HepG2 (cell line): ENCODE results near the gene MLXIPL. TPM values are rescaled to one million over a fixed set of nuclear protein-coding genes. Genes with fewer than 3 reads are reported as not detected.

Experiments
- CBX2 ChIP-seq, 2 experiments: fragments of 200-600 bp in 1 of 2; sonication (generic); formaldehyde crosslinking in 1 of 2; IDR thresholded peaks; 2 replicates each; pipeline versions ENCODE4 v1.7.0 to v1.8.1; 2018 to 2022; ENCODE audit warnings: low read depth in 2 of 2, low read length in 1 of 2, mild to moderate bottlenecking in 1 of 2, missing genetic modification reagents in 1 of 2
- CEBPZ ChIP-seq: IDR thresholded peaks from 2 replicates; pipeline ENCODE4 v1.6.1; 2012; ENCODE audit warnings: low read length, improper control_type of control experiment
- LCORL ChIP-seq, 2 experiments: fragments of 450-650 bp in 1 of 2; sonication (generic) in 1 of 2; formaldehyde crosslinking in 1 of 2; IDR thresholded peaks; 2 replicates each; pipeline versions ENCODE4 v1.5.0 to v1.6.1; 2017 to 2020; ENCODE audit warnings: antibody characterized with exemption in 1 of 2, missing genetic modification reagents in 1 of 2
- NR2F6 ChIP-seq, 2 experiments: IDR thresholded peaks; 2 replicates each; pipeline ENCODE4 v1.6.1; 2016; ENCODE audit warnings: antibody characterized with exemption in 1 of 2, mild to moderate bottlenecking in 1 of 2
- RFX1 ChIP-seq: fragments of 450-650 bp; IDR thresholded peaks from 2 replicates; pipeline ENCODE4 v1.6.1; 2017
- TCF7 ChIP-seq: sonication (generic); IDR thresholded peaks from 2 replicates; pipeline ENCODE4 v1.6.1; 2016; ENCODE audit warnings: antibody characterized with exemption, low read depth
- ZBTB39 ChIP-seq: sonication (generic); formaldehyde crosslinking; IDR thresholded peaks from 2 replicates; pipeline ENCODE4 v1.5.0; 2020; ENCODE audit warnings: missing genetic modification reagents
- ZFP36L1 ChIP-seq: sonication (generic); formaldehyde crosslinking; IDR thresholded peaks from 2 replicates; pipeline ENCODE4 v1.8.0; 2022; ENCODE audit warnings: mild to moderate bottlenecking, missing genetic modification reagents, moderate library complexity
- ZNF230 ChIP-seq: sonication (generic); formaldehyde crosslinking; IDR thresholded peaks from 2 replicates; pipeline ENCODE4 v1.4.0; 2020; ENCODE audit warnings: mild to moderate bottlenecking, missing genetic modification reagents
- ZNF589 ChIP-seq: sonication (generic); formaldehyde crosslinking; conservative IDR thresholded peaks from 2 replicates; pipeline ENCODE4 v1.8.0; 2022; ENCODE audit warnings: mild to moderate bottlenecking, moderate library complexity, missing genetic modification reagents
- ZNF772 ChIP-seq: sonication (generic); formaldehyde crosslinking; IDR thresholded peaks from 2 replicates; pipeline ENCODE4 v1.5.0; 2020; ENCODE audit warnings: mild to moderate bottlenecking, missing genetic modification reagents
- polyA plus RNA-seq, 8 experiments: library from polyadenylated mRNA; depleted of rRNA in 3 of 8; stranded (reverse) in 7 of 8; unstranded in 1 of 8; fragments of >200 nt; fragmentation: Illumina TruSeq in 4 of 8; extraction: Trizol in 4 of 8; gene quantifications; 2 replicates each; pipeline versions ENCODE4 v1.2.1 to v1.2.3, GENCODE V29; 2011 to 2016; ENCODE audit warnings: low read depth in 4 of 8, missing spikeins in 1 of 8, mixed read lengths in 1 of 8; ENCODE audit not compliant: insufficient read depth in 1 of 8
- total RNA-seq, 5 experiments: library from RNA; depleted of rRNA; stranded (reverse); fragments of >200 nt; fragmentation: Illumina TruSeq; extraction: Trizol; gene quantifications; 2 replicates each; pipeline ENCODE4 v1.2.3, GENCODE V29; 2016; ENCODE audit warnings: low read depth in 1 of 5
- TF ChIP-seq, protein P1 (sequence below): sonication (generic); formaldehyde crosslinking; IDR thresholded peaks from 2 replicates; pipeline ENCODE4 v1.5.0; 2020; ENCODE audit warnings: mild to moderate bottlenecking, missing genetic modification reagents
- TF ChIP-seq, protein P2 (sequence below): sonication (generic); formaldehyde crosslinking; conservative IDR thresholded peaks from 2 replicates; pipeline ENCODE4 v1.4.0; 2020; ENCODE audit warnings: missing genetic modification reagents
- TF ChIP-seq, protein P3 (sequence below): sonication (generic); formaldehyde crosslinking; IDR thresholded peaks from 2 replicates; pipeline ENCODE4 v1.9.0; 2021; ENCODE audit warnings: missing genetic modification reagents, mild to moderate bottlenecking, borderline replicate concordance

The MLXIPL gene
- total and polyA plus RNA-seq, 2 of the 13 experiments (the other 11 are each of a cell fraction or from before 2014, with no cell fraction given): 51.6 to 60.1 TPM

GRCh38 chr7:73557397-73558257 is 66.7 kb downstream of the MLXIPL start, which contains the start of gene BCL7B (continued):
- no peak for TF ChIP-seq CBX2 (IDR thresholded peaks at IDR 0.05; ENCODE audit: low read depth, low read length)
- TF ChIP-seq CBX2 (CRISPR knock-in tag; IDR thresholded peaks at IDR 0.05; ENCODE audit: low read depth): no peak
- TF ChIP-seq RFX1: no peak
- TF ChIP-seq ZNF589 (CRISPR knock-in tag): no peak; the same call in 1 of the 2 replicates
- peak; percentile 99 for TF ChIP-seq ZNF772 (CRISPR knock-in tag)
- TF ChIP-seq, protein P1, sequence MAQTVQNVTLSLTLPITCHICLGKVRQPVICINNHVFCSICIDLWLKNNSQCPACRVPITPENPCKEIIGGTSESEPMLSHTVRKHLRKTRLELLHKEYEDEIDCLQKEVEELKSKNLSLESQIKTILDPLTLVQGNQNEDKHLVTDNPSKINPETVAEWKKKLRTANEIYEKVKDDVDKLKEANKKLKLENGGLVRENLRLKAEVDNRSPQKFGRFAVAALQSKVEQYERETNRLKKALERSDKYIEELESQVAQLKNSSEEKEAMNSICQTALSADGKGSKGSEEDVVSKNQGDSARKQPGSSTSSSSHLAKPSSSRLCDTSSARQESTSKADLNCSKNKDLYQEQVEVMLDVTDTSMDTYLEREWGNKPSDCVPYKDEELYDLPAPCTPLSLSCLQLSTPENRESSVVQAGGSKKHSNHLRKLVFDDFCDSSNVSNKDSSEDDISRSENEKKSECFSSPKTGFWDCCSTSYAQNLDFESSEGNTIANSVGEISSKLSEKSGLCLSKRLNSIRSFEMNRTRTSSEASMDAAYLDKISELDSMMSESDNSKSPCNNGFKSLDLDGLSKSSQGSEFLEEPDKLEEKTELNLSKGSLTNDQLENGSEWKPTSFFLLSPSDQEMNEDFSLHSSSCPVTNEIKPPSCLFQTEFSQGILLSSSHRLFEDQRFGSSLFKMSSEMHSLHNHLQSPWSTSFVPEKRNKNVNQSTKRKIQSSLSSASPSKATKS (CRISPR knock-in tag): 0 out of 2 replicates have a peak, but pooled peaks have one; percentile 59
- TF ChIP-seq ZFP36L1: 0 out of 2 replicates have a peak, but pooled peaks have one; percentile 83
- TF ChIP-seq NR2F6 (IDR thresholded peaks at IDR 0.05): peak; percentile 76
- peak; percentile 81 for TF ChIP-seq NR2F6 (CRISPR knock-in tag; IDR thresholded peaks at IDR 0.05)
- TF ChIP-seq, protein P2, sequence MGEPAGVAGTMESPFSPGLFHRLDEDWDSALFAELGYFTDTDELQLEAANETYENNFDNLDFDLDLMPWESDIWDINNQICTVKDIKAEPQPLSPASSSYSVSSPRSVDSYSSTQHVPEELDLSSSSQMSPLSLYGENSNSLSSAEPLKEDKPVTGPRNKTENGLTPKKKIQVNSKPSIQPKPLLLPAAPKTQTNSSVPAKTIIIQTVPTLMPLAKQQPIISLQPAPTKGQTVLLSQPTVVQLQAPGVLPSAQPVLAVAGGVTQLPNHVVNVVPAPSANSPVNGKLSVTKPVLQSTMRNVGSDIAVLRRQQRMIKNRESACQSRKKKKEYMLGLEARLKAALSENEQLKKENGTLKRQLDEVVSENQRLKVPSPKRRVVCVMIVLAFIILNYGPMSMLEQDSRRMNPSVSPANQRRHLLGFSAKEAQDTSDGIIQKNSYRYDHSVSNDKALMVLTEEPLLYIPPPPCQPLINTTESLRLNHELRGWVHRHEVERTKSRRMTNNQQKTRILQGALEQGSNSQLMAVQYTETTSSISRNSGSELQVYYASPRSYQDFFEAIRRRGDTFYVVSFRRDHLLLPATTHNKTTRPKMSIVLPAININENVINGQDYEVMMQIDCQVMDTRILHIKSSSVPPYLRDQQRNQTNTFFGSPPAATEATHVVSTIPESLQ (CRISPR knock-in tag): no peak
- TF ChIP-seq ZNF230: peak; percentile 98
- TF ChIP-seq, protein P3, sequence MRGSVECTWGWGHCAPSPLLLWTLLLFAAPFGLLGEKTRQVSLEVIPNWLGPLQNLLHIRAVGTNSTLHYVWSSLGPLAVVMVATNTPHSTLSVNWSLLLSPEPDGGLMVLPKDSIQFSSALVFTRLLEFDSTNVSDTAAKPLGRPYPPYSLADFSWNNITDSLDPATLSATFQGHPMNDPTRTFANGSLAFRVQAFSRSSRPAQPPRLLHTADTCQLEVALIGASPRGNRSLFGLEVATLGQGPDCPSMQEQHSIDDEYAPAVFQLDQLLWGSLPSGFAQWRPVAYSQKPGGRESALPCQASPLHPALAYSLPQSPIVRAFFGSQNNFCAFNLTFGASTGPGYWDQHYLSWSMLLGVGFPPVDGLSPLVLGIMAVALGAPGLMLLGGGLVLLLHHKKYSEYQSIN: no peak
- TF ChIP-seq LCORL (IDR thresholded peaks at IDR 0.05): no peak
- TF ChIP-seq LCORL (CRISPR knock-in tag; IDR thresholded peaks at IDR 0.05): peak; percentile 72
- 0 out of 2 replicates have a peak, but pooled peaks have one; percentile 72 for TF ChIP-seq ZBTB39
- no peak for TF ChIP-seq CEBPZ
- TF ChIP-seq TCF7: no peak
